Left kidney (tissue), 8 donors: ENCODE measurements around the gene RTBDN. TPM values are rescaled to one million over a fixed set of nuclear protein-coding genes. Genes with fewer than 3 reads are reported as not detected.
A peak's percentile ranks its signal among the peaks of the same experiment; 100 is the strongest.

Source experiments
- DNase-seq: peaks from one replicate; pipeline ENCODE4 v3.0.0-alpha.2; 2013
- long read RNA-seq, 8 donors: transcript quantifications; one replicate each; lab custom pipeline, GENCODE V29; 2026
- polyA plus RNA-seq: library from polyadenylated mRNA; unstranded; fragments of 120-200 nt; gene quantifications from one replicate; pipeline ENCODE4 v1.2.1, GENCODE V29; 2013; ENCODE audit not compliant: insufficient read length

The RTBDN gene
- polyA plus RNA-seq: 0.07 TPM
- long read RNA-seq, donor 1: 0 reads
- long read RNA-seq, donor 2: 0 reads
- long read RNA-seq, donor 3: 0 reads
- long read RNA-seq, donor 4: 0 reads
- long read RNA-seq, donor 5: 0 reads
- long read RNA-seq, donor 6, partial matches to known transcripts: 0 of 1 reads
- long read RNA-seq, donor 6, other reads (novel, unspliced or antisense): 0 of 1 reads
- long read RNA-seq, donor 7: 0 reads
- long read RNA-seq, donor 8: 0 reads

GRCh38 chr19:12834566-12834943 is at the start of gene RTBDN:
RTBDN (minus strand) TSS chr19:12834579; CDS start chr19:12829979, 4,600 bp downstream.
- no peak for DNase-seq

- DNase-seq: no peak
Measured at GRCh38 chr19:12882589-12882988, 48.2 kb upstream of the RTBDN start.

GRCh38 chr19:12881172-12881808 is 46.9 kb upstream of the RTBDN start, which contains the start of gene DNASE2:
DNASE2 (minus strand) TSS chr19:12881449; CDS start chr19:12881375, 74 bp downstream.
- peak; percentile 77 for DNase-seq

GRCh38 chr19:12880551-12881171 is 46.3 kb upstream of the RTBDN start:
- no peak for DNase-seq

- DNase-seq: no peak
Measured at GRCh38 chr19:12875086-12875485, 40.7 kb upstream of the RTBDN start.

- no peak for DNase-seq
Measured at GRCh38 chr19:12873891-12874745, 39.7 kb upstream of the RTBDN start.

GRCh38 chr19:12872941-12873890 is 38.8 kb upstream of the RTBDN start:
- no peak for DNase-seq

- no peak for DNase-seq
Measured at GRCh38 chr19:12872255-12872654, 37.9 kb upstream of the RTBDN start.

- no peak for DNase-seq
Measured at GRCh38 chr19:12871681-12872080, 37.3 kb upstream of the RTBDN start.

- DNase-seq: no peak
Measured at GRCh38 chr19:12868540-12869112, 34.2 kb upstream of the RTBDN start.

GRCh38 chr19:12867120-12868099 is 33.0 kb upstream of the RTBDN start:
- DNase-seq: peak; percentile 82

- DNase-seq: no peak
Measured at GRCh38 chr19:12866416-12867119, 32.2 kb upstream of the RTBDN start.

GRCh38 chr19:12865746-12866415 is 31.5 kb upstream of the RTBDN start:
- no peak for DNase-seq

- no peak for DNase-seq
Measured at GRCh38 chr19:12864721-12865715, 30.6 kb upstream of the RTBDN start.

- DNase-seq: no peak
Measured at GRCh38 chr19:12864143-12864542, 29.8 kb upstream of the RTBDN start.

GRCh38 chr19:12859546-12859945 is 25.2 kb upstream of the RTBDN start:
- DNase-seq: no peak
